SK-N-SH treated with all-trans-retinoic acid at 6 μM for 48 hours (cell line): ENCODE data around the gene SLC66A1.
A peak's percentile ranks its signal among the peaks of the same experiment; 100 is the strongest.
"Not testable (repeated sequence)": the region's sequence is repeated elsewhere in the genome, so short reads cannot be mapped to it uniquely, and the experiment has no call there.

ENCODE experiments used
- ATAC-seq: fragments of 200-7000 bp; cut with Tn5 transposase; 3 replicates; pipeline ENCODE4 v1.9.1; 2020; ENCODE audit warnings: mild to moderate bottlenecking, moderate library complexity
- ARNTL ChIP-seq: fragments of 450-650 bp; formaldehyde crosslinking; IDR thresholded peaks from 2 replicates; pipeline ENCODE4 v1.5.0; 2020; ENCODE audit warnings: low read depth, mild to moderate bottlenecking, moderate library complexity, borderline replicate concordance
- BACH2 ChIP-seq: fragments of 250-450 bp; sonication (Bioruptor Pico); IDR thresholded peaks from 2 replicates; pipeline ENCODE4 v1.9.0; 2021; ENCODE audit warnings: mild to moderate bottlenecking, borderline replicate concordance
- CSDC2 ChIP-seq: fragments of 250-450 bp; sonication (Bioruptor Pico); IDR thresholded peaks from 2 replicates; pipeline ENCODE4 v1.5.0; 2020; ENCODE audit warnings: mild to moderate bottlenecking, moderate library complexity
- ESRRG ChIP-seq: fragments of 250-450 bp; sonication (Bioruptor Pico); IDR thresholded peaks from 2 replicates; pipeline ENCODE4 v1.6.1; 2021; ENCODE audit warnings: mild to moderate bottlenecking
- GLIS3 ChIP-seq: fragments of 250-450 bp; sonication (Bioruptor Pico); IDR thresholded peaks from 2 replicates; pipeline ENCODE4 v1.5.0; 2020; ENCODE audit warnings: mild to moderate bottlenecking, moderate library complexity
- ISL1 ChIP-seq: fragments of 250-450 bp; sonication (Bioruptor Pico); IDR thresholded peaks from 2 replicates; pipeline ENCODE4 v2.1.2; 2022; ENCODE audit warnings: mild to moderate bottlenecking, moderate library complexity
- RARB ChIP-seq: fragments of 250-450 bp; sonication (Bioruptor Pico); IDR thresholded peaks from 2 replicates; pipeline ENCODE4 v1.8.0; 2021; ENCODE audit warnings: mild to moderate bottlenecking, moderate library complexity
- SNAI2 ChIP-seq: fragments of 250-450 bp; sonication (Bioruptor Pico); IDR thresholded peaks from 2 replicates; pipeline ENCODE4 v1.5.0; 2020; ENCODE audit warnings: mild to moderate bottlenecking, moderate library complexity
- TOX ChIP-seq: fragments of 250-450 bp; sonication (Bioruptor Pico); IDR thresholded peaks from 2 replicates; pipeline ENCODE4 v1.8.0; 2021; ENCODE audit warnings: mild to moderate bottlenecking, moderate library complexity, borderline replicate concordance
- ZC3H10 ChIP-seq: fragments of 250-450 bp; sonication (Bioruptor Pico); IDR thresholded peaks from 2 replicates; pipeline ENCODE4 v1.5.1; 2021; ENCODE audit warnings: mild to moderate bottlenecking, moderate library complexity
- ZFP3 ChIP-seq: fragments of 250-450 bp; sonication (Bioruptor Pico); IDR thresholded peaks from 2 replicates; pipeline ENCODE4 v1.5.0; 2020; ENCODE audit warnings: mild to moderate bottlenecking, moderate library complexity
- ZFP30 ChIP-seq: fragments of 450-650 bp; formaldehyde crosslinking; IDR thresholded peaks from 2 replicates; pipeline ENCODE4 v1.5.0; 2022; ENCODE audit warnings: mild to moderate bottlenecking, moderate library complexity
- ZNF70 ChIP-seq: fragments of 450-650 bp; formaldehyde crosslinking; IDR thresholded peaks from 2 replicates; pipeline ENCODE4 v1.5.0; 2020; ENCODE audit warnings: mild to moderate bottlenecking, moderate library complexity
- ZNF8 ChIP-seq: fragments of 450-650 bp; formaldehyde crosslinking; IDR thresholded peaks from 2 replicates; pipeline ENCODE4 v1.5.0; 2020; ENCODE audit warnings: mild to moderate bottlenecking, moderate library complexity
- TF ChIP-seq, protein P1 (sequence below): fragments of 250-450 bp; sonication (Bioruptor Pico); IDR thresholded peaks from 2 replicates; pipeline ENCODE4 v1.5.1; 2021; ENCODE audit warnings: mild to moderate bottlenecking, moderate library complexity
- TF ChIP-seq, protein P2 (sequence below): fragments of 250-450 bp; sonication (Bioruptor Pico); IDR thresholded peaks from 2 replicates; pipeline ENCODE4 v1.8.0; 2021; ENCODE audit warnings: low read depth, mild to moderate bottlenecking, moderate library complexity, borderline replicate concordance
- TF ChIP-seq, protein P3 (sequence below): fragments of 250-450 bp; sonication (Bioruptor Pico); IDR thresholded peaks from 2 replicates; pipeline ENCODE4 v1.8.0; 2020; ENCODE audit warnings: mild to moderate bottlenecking, moderate library complexity, borderline replicate concordance
- TF ChIP-seq, protein P4 (sequence below): fragments of 250-450 bp; sonication (Bioruptor Pico); IDR thresholded peaks from 2 replicates; pipeline ENCODE4 v1.5.1; 2020; ENCODE audit warnings: low read depth, mild to moderate bottlenecking, moderate library complexity

Gene SLC66A1, protein sequence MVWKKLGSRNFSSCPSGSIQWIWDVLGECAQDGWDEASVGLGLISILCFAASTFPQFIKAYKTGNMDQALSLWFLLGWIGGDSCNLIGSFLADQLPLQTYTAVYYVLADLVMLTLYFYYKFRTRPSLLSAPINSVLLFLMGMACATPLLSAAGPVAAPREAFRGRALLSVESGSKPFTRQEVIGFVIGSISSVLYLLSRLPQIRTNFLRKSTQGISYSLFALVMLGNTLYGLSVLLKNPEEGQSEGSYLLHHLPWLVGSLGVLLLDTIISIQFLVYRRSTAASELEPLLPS

DNA sequence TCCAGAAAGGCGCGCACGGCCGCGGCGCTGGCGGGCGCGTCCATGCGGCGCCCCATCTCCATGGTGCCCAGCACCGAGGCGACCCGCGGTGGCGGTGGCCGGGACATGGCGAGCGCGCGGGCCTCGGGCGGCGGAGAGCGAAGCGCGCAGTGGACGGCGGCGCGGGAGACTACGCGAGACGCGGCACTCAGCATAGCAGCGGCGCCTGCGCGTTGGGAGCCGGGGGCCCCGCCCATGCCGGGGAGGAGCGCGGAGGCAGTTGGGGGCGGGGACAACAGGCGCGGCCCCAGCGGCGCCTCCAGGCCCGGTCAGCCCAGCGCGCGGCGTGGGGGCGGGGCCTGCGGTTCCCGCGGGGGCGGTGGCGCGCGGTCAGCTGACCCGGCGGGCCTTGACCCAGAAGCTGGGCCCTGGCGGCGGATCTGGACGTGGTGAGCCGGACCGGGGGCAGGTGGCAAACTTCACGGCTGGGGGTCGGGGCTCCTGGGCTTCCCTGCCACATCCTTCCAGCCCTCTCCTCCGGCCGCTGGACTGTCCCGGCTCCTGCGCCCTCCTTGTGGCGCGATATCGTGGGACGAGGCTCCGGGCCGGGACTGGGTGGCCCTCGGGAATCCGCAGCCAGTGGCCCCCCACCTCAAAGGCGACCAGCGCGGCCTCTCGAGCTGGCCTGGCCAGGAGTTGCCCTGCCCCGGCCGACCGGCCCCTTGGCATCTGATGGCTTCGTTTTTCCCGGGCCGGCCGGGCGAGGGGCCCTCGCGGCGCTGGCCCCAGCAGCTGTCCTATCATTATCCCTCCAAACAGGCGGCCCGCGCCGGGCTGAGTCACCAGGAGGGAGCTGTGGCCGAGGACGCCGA, at the start of gene SLC66A1, which contains the start of gene AKR7A2:
TSS of gene SLC66A1 (plus strand) at position 396 of the 851 bp plus-strand sequence. CDS start 5,352 bp downstream, outside the sequence.
TSS of gene AKR7A2 (minus strand) at position 214 of the 851 bp plus-strand sequence. CDS start at position 194, 20 bp downstream.
- ATAC-seq, result peak; percentile 84
- TF ChIP-seq ZC3H10 (CRISPR knock-in tag) (no peak), RARB (no peak), ZNF8 (no peak), ZFP30 (CRISPR knock-in tag) (no peak), BACH2 (CRISPR knock-in tag) (no peak), ARNTL (no peak), ESRRG (CRISPR knock-in tag) (no peak), SNAI2 (no peak)
- TF ChIP-seq, protein P1, sequence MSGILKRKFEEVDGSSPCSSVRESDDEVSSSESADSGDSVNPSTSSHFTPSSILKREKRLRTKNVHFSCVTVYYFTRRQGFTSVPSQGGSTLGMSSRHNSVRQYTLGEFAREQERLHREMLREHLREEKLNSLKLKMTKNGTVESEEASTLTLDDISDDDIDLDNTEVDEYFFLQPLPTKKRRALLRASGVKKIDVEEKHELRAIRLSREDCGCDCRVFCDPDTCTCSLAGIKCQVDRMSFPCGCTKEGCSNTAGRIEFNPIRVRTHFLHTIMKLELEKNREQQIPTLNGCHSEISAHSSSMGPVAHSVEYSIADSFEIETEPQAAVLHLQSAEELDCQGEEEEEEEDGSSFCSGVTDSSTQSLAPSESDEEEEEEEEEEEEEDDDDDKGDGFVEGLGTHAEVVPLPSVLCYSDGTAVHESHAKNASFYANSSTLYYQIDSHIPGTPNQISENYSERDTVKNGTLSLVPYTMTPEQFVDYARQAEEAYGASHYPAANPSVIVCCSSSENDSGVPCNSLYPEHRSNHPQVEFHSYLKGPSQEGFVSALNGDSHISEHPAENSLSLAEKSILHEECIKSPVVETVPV (CRISPR knock-in tag), result no peak
- TF ChIP-seq, protein P2, sequence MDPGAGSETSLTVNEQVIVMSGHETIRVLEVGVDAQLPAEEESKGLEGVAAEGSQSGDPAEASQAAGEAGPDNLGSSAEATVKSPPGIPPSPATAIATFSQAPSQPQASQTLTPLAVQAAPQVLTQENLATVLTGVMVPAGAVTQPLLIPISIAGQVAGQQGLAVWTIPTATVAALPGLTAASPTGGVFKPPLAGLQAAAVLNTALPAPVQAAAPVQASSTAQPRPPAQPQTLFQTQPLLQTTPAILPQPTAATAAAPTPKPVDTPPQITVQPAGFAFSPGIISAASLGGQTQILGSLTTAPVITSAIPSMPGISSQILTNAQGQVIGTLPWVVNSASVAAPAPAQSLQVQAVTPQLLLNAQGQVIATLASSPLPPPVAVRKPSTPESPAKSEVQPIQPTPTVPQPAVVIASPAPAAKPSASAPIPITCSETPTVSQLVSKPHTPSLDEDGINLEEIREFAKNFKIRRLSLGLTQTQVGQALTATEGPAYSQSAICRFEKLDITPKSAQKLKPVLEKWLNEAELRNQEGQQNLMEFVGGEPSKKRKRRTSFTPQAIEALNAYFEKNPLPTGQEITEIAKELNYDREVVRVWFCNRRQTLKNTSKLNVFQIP, result no peak
- TF ChIP-seq, protein P3, sequence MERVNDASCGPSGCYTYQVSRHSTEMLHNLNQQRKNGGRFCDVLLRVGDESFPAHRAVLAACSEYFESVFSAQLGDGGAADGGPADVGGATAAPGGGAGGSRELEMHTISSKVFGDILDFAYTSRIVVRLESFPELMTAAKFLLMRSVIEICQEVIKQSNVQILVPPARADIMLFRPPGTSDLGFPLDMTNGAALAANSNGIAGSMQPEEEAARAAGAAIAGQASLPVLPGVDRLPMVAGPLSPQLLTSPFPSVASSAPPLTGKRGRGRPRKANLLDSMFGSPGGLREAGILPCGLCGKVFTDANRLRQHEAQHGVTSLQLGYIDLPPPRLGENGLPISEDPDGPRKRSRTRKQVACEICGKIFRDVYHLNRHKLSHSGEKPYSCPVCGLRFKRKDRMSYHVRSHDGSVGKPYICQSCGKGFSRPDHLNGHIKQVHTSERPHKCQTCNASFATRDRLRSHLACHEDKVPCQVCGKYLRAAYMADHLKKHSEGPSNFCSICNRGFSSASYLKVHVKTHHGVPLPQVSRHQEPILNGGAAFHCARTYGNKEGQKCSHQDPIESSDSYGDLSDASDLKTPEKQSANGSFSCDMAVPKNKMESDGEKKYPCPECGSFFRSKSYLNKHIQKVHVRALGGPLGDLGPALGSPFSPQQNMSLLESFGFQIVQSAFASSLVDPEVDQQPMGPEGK (CRISPR knock-in tag), result no peak
- TF ChIP-seq, protein P4, sequence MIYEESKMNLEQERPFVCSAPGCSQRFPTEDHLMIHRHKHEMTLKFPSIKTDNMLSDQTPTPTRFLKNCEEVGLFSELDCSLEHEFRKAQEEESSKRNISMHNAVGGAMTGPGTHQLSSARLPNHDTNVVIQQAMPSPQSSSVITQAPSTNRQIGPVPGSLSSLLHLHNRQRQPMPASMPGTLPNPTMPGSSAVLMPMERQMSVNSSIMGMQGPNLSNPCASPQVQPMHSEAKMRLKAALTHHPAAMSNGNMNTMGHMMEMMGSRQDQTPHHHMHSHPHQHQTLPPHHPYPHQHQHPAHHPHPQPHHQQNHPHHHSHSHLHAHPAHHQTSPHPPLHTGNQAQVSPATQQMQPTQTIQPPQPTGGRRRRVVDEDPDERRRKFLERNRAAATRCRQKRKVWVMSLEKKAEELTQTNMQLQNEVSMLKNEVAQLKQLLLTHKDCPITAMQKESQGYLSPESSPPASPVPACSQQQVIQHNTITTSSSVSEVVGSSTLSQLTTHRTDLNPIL, result no peak
- TF ChIP-seq, all 23 proteins: peak for 0

DNA sequence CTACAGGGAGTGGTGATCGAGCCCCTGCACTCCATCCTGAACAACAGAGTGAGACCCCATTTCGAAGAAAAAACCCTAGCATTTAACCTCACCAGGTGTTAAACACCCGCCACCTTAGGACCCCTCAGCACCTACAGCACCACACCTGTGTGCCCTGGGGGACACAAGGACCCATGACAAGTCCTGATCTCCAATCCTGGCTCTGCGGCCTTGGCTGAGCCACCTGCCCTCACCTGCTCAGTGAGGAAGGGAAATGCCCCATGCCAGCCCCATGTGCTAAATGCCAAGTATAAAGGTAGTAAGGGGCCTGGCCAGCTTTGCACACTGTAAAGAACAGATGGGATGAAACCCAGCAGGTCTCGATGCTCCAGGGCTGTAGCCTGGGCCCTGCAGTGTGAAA, 49.4 kb upstream of the SLC66A1 start:
- ATAC-seq, result no peak
- TF ChIP-seq ZFP3 (no peak), ARNTL (no peak), TOX (CRISPR knock-in tag) (no peak), ZNF8 (no peak)

DNA sequence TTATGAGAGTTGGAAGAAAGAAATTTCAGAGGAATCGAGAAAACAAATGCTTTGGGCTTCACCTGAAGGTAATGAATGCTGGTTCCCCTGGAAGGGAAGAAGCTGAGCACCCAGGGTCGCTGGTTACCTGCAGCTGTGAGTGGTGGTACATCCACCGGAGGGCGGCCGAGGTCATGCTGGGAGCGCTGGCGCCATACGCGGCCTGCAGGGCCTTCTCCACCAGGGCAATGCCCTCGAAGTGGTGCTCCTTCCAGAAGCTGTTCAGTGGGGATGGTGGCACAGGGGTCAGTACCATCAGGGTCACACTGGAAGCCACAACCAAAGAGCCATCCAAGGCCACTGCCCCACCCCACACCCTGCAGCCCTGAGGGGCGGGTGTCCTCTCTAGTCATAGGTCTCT, 43.7 kb upstream of the SLC66A1 start:
- no peak for ATAC-seq
- TF ChIP-seq GLIS3 (CRISPR knock-in tag), result no peak

DNA sequence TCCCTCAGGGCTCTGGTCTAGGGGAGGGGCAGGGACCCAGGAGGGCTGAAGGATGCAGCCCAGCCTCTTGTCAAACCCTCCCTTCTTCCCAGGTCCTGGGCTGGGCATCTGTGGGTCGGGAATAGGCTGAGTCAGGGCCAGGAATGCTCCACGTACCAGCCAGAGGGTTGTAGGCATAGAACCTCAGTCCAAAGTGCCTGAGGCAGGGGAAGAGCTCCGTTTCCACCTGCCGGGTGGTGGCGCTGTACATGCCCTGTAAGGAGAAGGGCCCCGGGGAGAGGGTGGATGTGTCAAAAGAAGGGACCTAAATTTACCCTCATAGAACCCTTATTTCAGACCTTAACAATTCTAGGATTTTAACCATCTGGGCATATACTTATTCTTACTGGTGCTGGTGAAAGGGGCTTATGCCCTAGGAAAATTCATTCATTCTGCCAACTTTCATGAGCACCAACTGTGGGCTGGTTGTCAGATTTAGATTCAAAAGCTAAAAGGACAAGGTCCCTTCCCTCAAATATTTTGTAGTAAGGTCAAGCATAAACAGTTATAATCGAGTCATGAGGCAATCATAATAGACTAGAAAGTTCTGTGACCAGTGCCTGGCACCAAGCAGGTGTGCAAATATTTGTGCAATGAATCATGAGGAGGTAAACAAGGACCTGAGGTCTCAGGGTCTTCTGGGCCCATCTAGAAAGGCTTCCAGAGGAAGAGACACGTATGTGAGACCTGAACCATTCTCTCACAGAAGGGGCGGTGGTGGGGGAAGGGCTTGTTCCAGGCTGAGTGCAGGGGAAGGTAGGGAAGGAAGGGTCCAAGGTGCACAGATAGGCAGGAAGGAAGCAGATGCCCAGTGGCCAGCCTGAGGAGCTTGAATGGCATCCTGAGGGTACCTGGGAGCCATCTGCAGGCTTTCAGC, 42.4 kb upstream of the SLC66A1 start:
- ATAC-seq, result not testable (repeated sequence)

DNA sequence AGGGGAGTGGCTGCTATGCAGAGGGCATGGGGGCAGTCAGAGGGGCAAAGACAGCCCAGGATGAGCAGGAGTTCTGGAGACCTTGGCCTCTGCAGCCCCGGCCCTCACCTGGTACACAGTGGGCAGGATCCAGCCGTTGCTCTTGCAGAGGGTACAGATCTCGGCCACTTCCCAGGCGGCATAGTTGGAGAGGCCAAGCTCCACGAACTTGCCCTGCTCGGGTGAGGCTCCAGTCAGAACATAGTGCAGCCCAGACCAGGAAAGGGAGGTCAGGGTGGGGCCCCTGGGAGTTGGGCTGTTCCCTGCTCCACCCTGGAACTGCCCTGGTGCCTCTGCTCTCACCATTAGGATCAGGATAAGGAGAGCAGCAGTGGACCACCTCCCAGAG, 41.8 kb upstream of the SLC66A1 start:
- not testable (repeated sequence) for ATAC-seq

DNA sequence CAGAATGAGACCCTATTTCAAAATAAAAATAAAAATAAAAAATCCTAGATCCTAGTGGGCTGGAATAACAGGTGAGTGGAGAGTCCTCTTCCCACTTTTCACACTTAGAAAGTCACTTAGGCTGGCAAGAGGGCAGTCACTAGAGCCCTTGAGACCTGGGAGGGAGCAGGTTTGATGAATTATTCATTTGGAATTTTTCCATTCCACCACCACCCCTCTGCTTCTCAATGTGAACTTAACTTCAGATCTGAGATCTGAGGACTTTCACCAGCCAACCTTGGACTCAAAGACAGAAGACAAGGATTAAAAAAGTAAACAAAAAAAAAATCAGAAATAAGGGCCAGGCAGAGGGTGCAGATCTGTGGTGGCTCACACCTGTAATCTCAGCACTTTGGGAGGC, 40.1 kb upstream of the SLC66A1 start:
- no peak for ATAC-seq
- no peak for TF ChIP-seq BACH2 (CRISPR knock-in tag)
- no peak for TF ChIP-seq ZFP30 (CRISPR knock-in tag)
- no peak for TF ChIP-seq ZNF70
- no peak for TF ChIP-seq TOX (CRISPR knock-in tag)
- TF ChIP-seq CSDC2, result no peak
- TF ChIP-seq, protein P1 (CRISPR knock-in tag), result no peak
- no peak for TF ChIP-seq ARNTL
- TF ChIP-seq GLIS3 (CRISPR knock-in tag), result no peak
- no peak for TF ChIP-seq SNAI2
- no peak for TF ChIP-seq RARB
- no peak for TF ChIP-seq ISL1 (CRISPR knock-in tag)
- no peak for TF ChIP-seq ZFP3
- TF ChIP-seq, all 23 proteins: peak for 0
